Spleen (tissue), 7 donors: ENCODE results near the gene RAB29.

Source experiments
- POLR2AphosphoS5 ChIP-seq, 3 donors: sonication (generic); formaldehyde crosslinking; IDR thresholded peaks; one replicate each; pipeline ENCODE4 v1.5.1; 2017; ENCODE audit warnings: antibody characterized with exemption in 3 of 3
- TF ChIP-seq, protein P1 (sequence below), 11 experiments: fragments of 200-600 bp in 7 of 11; fragments of 450-650 bp in 4 of 11; sonication (generic) in 4 of 11; IDR thresholded peaks in 8 of 11; conservative IDR thresholded peaks in 3 of 11; 1 replicate in 7 of 11; 2 replicates in 4 of 11; pipeline versions ENCODE4 v1.4.0 to v1.8.0; 2016 to 2021; ENCODE audit warnings: antibody characterized with exemption in 11 of 11, inconsistent platforms in 4 of 11, mild to moderate bottlenecking in 1 of 11
- donor health status: DM: no; HTN: no; CAD: no; lungs with moderate emphysema.
- donor health status: DM: no; HTN: no; CAD: no.
- donor health status: DM: no; HTN: no; CAD: no.

DNA sequence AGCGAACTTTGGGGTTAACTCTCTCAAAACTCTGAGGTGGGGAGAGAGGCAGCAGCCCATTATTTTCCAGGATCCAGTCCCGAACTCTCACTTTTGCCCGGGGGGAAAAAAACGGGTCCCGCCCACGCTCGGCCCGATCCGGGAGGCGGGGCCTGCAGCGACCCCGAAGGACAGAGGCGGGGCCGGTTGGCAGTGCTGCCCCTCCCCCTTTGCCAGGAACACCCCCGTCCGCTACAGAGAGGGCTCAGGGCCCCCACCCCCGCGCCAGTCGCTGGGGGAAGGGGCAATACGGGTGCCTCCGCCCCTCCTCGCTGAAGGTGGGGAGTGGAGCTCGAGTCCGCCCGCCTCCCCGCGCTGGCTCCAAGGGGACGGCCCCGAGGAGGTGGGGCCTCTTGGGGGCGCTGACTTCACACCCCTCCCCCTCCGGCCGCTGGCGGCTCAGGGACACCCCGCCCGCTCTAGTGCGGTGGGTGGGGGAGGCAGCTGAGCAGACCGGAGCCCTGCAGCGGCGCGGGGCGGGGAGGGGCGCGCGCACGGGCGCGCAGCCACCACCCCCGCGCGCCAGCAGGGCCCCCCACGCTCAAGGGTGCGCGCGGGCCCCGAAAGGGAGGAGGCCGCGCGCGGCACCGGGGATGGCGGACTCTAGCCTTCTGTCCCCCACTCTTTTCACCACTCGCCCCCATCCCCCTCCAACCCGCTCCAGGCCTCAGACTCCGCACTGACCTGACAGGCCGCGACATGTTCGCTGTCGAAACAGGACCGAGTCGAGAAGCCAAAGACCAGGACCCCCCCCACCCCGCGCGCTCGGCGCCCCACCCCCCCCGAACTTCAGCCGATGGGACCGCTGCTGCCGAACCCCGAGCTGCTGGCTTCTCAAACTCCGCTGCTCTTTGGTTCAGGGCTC is 25.8 kb downstream of the RAB29 start:
- TF ChIP-seq, protein P1, sequence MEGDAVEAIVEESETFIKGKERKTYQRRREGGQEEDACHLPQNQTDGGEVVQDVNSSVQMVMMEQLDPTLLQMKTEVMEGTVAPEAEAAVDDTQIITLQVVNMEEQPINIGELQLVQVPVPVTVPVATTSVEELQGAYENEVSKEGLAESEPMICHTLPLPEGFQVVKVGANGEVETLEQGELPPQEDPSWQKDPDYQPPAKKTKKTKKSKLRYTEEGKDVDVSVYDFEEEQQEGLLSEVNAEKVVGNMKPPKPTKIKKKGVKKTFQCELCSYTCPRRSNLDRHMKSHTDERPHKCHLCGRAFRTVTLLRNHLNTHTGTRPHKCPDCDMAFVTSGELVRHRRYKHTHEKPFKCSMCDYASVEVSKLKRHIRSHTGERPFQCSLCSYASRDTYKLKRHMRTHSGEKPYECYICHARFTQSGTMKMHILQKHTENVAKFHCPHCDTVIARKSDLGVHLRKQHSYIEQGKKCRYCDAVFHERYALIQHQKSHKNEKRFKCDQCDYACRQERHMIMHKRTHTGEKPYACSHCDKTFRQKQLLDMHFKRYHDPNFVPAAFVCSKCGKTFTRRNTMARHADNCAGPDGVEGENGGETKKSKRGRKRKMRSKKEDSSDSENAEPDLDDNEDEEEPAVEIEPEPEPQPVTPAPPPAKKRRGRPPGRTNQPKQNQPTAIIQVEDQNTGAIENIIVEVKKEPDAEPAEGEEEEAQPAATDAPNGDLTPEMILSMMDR (IDR thresholded peaks at IDR 0.05 in 8 of 11, conservative IDR thresholded peaks at IDR 0.05 in 3 of 11) = peak in 5 of 11 experiments; percentile 7 to 46 (median 35)
- TF ChIP-seq POLR2AphosphoS5 (IDR thresholded peaks at IDR 0.05) = peak; percentile 89 to 96 (median 94)
